HepG2 (cell line): ENCODE measurements around the gene MNAT1. TPM values are rescaled to one million over a fixed set of nuclear protein-coding genes. Genes with fewer than 3 reads are reported as not detected.

Experiments
- FOXP1 ChIP-seq, 2 experiments: fragments of 450-650 bp in 1 of 2; IDR thresholded peaks; 2 replicates each; pipeline ENCODE4 v1.6.1; 2017 to 2018; ENCODE audit warnings: antibody characterized with exemption in 1 of 2
- IKZF4 ChIP-seq: sonication (generic); formaldehyde crosslinking; IDR thresholded peaks from 2 replicates; pipeline ENCODE4 v1.5.1; 2020; ENCODE audit warnings: borderline replicate concordance, mild to moderate bottlenecking, low read depth, missing genetic modification reagents; ENCODE audit errors: not compliant biosample characterization
- MAFF ChIP-seq: IDR thresholded peaks from 2 replicates; pipeline ENCODE4 v1.6.1; 2011; ENCODE audit warnings: low read depth, low read length, improper control_type of control experiment
- MATR3 ChIP-seq: sonication (generic); formaldehyde crosslinking; IDR thresholded peaks from 2 replicates; pipeline ENCODE4 v1.4.0; 2020; ENCODE audit warnings: missing genetic modification reagents
- MED13 ChIP-seq: sonication (generic); formaldehyde crosslinking; IDR thresholded peaks from 2 replicates; pipeline ENCODE4 v1.5.0; 2020; ENCODE audit warnings: missing genetic modification reagents
- MEF2D ChIP-seq: sonication (generic); formaldehyde crosslinking; IDR thresholded peaks from 2 replicates; pipeline ENCODE4 v1.5.1; 2020; ENCODE audit warnings: mild to moderate bottlenecking, missing genetic modification reagents
- SIN3B ChIP-seq: fragments of 150-350 bp; IDR thresholded peaks from 2 replicates; pipeline ENCODE4 v1.6.1; 2014; ENCODE audit warnings: low read length
- SKI ChIP-seq: fragments of 450-650 bp; IDR thresholded peaks from one replicate; pipeline ENCODE4 v1.6.1; 2018; ENCODE audit warnings: mild to moderate bottlenecking; ENCODE audit not compliant: partially characterized antibody
- ZBTB7B ChIP-seq: sonication (generic); formaldehyde crosslinking; IDR thresholded peaks from 2 replicates; pipeline ENCODE4 v1.4.0; 2020; ENCODE audit warnings: missing genetic modification reagents
- ZFYVE20 ChIP-seq: sonication (generic); formaldehyde crosslinking; IDR thresholded peaks from 2 replicates; pipeline ENCODE4 v1.8.0; 2023; ENCODE audit warnings: low read depth, mild to moderate bottlenecking, moderate library complexity, missing genetic modification reagents, borderline replicate concordance
- ZNF160 ChIP-seq: sonication (generic); formaldehyde crosslinking; IDR thresholded peaks from 2 replicates; pipeline ENCODE4 v1.8.0; 2022; ENCODE audit warnings: mild to moderate bottlenecking, inconsistent platforms, missing genetic modification reagents
- ZNF260 ChIP-seq: sonication (generic); formaldehyde crosslinking; IDR thresholded peaks from 2 replicates; pipeline ENCODE4 v1.4.0; 2020; ENCODE audit warnings: missing genetic modification reagents, low read depth, mild to moderate bottlenecking, borderline replicate concordance
- ZNF331 ChIP-seq: sonication (generic); formaldehyde crosslinking; IDR thresholded peaks from 2 replicates; pipeline ENCODE4 v1.4.0; 2020; ENCODE audit warnings: missing genetic modification reagents
- ZNF446 ChIP-seq: sonication (generic); formaldehyde crosslinking; IDR thresholded peaks from 2 replicates; pipeline ENCODE4 v1.5.0; 2020; ENCODE audit warnings: mild to moderate bottlenecking, missing genetic modification reagents
- ZNF598 ChIP-seq: sonication (generic); formaldehyde crosslinking; IDR thresholded peaks from 2 replicates; pipeline ENCODE4 v1.5.1; 2020; ENCODE audit warnings: mild to moderate bottlenecking, missing genetic modification reagents, borderline replicate concordance
- ZNF644 ChIP-seq: IDR thresholded peaks from 2 replicates; pipeline ENCODE4 v1.6.1; 2016; ENCODE audit warnings: low read depth
- ZNF724P ChIP-seq: sonication (generic); formaldehyde crosslinking; IDR thresholded peaks from 2 replicates; pipeline ENCODE4 v1.8.0; 2022; ENCODE audit warnings: missing genetic modification reagents, borderline replicate concordance
- ZNF879 ChIP-seq: sonication (generic); formaldehyde crosslinking; IDR thresholded peaks from 2 replicates; pipeline ENCODE4 v1.8.1; 2023; ENCODE audit warnings: missing genetic modification reagents
- polyA plus RNA-seq, 8 experiments: library from polyadenylated mRNA; depleted of rRNA in 3 of 8; stranded (reverse) in 7 of 8; unstranded in 1 of 8; fragments of >200 nt; fragmentation: Illumina TruSeq in 4 of 8; extraction: Trizol in 4 of 8; gene quantifications; 2 replicates each; pipeline versions ENCODE4 v1.2.1 to v1.2.3, GENCODE V29; 2011 to 2016; ENCODE audit warnings: low read depth in 4 of 8, missing spikeins in 1 of 8, mixed read lengths in 1 of 8; ENCODE audit not compliant: insufficient read depth in 1 of 8
- total RNA-seq, 5 experiments: library from RNA; depleted of rRNA; stranded (reverse); fragments of >200 nt; fragmentation: Illumina TruSeq; extraction: Trizol; gene quantifications; 2 replicates each; pipeline ENCODE4 v1.2.3, GENCODE V29; 2016; ENCODE audit warnings: low read depth in 1 of 5
- TF ChIP-seq, protein P1 (sequence below): sonication (generic); formaldehyde crosslinking; IDR thresholded peaks from 2 replicates; pipeline ENCODE4 v1.8.1; 2023; ENCODE audit warnings: mild to moderate bottlenecking, moderate library complexity, missing genetic modification reagents
- TF ChIP-seq, protein P2 (sequence below): sonication (generic); formaldehyde crosslinking; IDR thresholded peaks from 2 replicates; pipeline ENCODE4 v1.5.0; 2020; ENCODE audit warnings: mild to moderate bottlenecking, missing genetic modification reagents
- TF ChIP-seq, protein P3 (sequence below): sonication (generic); formaldehyde crosslinking; IDR thresholded peaks from 2 replicates; pipeline ENCODE4; 2020; ENCODE audit warnings: missing genetic modification reagents, mild to moderate bottlenecking, borderline replicate concordance
- TF ChIP-seq, protein P4 (sequence below): sonication (generic); formaldehyde crosslinking; conservative IDR thresholded peaks from 2 replicates; pipeline ENCODE4 v1.8.0; 2022; ENCODE audit warnings: missing genetic modification reagents
- TF ChIP-seq, protein P5 (sequence below): sonication (generic); formaldehyde crosslinking; IDR thresholded peaks from 2 replicates; pipeline ENCODE4 v1.8.1; 2023; ENCODE audit warnings: missing genetic modification reagents, mild to moderate bottlenecking, borderline replicate concordance

The MNAT1 gene
- total and polyA plus RNA-seq, 2 of the 13 experiments (the other 11 are each of a cell fraction or from before 2014, with no cell fraction given), result 49.2 to 94.8 TPM

DNA sequence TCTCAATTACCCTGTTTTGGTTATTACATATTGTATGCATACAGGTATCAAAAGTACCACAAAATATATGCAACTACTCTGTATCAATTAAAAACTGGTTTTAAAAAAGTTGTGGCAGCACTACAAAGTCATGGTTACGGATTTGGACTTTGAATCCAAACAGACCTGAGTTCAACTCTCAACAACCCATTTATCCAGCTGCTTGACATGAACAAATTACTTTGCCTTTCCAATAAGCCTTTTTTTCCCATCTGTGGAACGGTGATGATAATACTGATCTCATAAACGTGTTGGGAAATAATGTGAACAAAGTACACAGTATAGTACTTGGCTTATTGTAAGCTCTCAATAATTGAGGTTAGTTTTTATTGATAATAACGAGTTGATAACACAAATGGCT, 85.0 kb downstream of the MNAT1 start (continued):
- TF ChIP-seq MEF2D (CRISPR knock-in tag) (no peak), ZFYVE20 (CRISPR knock-in tag) (no peak), ZNF644 (CRISPR knock-in tag) (peak; percentile 91), MATR3 (CRISPR knock-in tag) (no peak), SKI (no peak), FOXP1 (IDR thresholded peaks at IDR 0.05) (no peak), FOXP1 (CRISPR knock-in tag; IDR thresholded peaks at IDR 0.05) (peak; percentile 19; the same call in 1 of the 2 replicates), ZNF598 (no peak), MAFF (no peak), SIN3B (no peak), ZNF160 (CRISPR knock-in tag) (no peak), IKZF4 (CRISPR knock-in tag) (no peak), ZNF260 (CRISPR knock-in tag) (no peak), ZNF331 (peak; percentile 63; the same call in 1 of the 2 replicates), ZNF724P (no peak), ZBTB7B (CRISPR knock-in tag) (no peak), MED13 (no peak), ZNF446 (no peak), ZNF879 (CRISPR knock-in tag) (no peak)
- TF ChIP-seq, protein P1, sequence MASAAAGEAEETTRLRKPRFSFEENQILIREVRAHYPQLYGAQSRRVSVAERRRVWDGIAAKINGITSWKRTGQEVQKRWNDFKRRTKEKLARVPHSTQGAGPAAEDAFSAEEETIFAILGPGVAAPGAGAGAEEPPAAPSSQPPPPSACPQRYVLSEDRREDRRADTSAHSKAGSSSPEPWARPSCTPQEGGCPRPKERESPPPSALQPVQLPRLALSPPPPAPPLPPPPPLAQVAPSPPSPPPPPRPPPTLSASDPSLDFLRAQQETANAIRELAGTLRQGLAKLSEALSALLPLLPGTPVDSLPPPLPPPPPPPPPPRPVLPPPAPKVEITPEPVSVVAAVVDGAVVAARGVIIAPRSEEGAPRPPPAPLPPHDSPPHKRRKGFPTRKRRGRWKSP (CRISPR knock-in tag), result no peak
- TF ChIP-seq, protein P2, sequence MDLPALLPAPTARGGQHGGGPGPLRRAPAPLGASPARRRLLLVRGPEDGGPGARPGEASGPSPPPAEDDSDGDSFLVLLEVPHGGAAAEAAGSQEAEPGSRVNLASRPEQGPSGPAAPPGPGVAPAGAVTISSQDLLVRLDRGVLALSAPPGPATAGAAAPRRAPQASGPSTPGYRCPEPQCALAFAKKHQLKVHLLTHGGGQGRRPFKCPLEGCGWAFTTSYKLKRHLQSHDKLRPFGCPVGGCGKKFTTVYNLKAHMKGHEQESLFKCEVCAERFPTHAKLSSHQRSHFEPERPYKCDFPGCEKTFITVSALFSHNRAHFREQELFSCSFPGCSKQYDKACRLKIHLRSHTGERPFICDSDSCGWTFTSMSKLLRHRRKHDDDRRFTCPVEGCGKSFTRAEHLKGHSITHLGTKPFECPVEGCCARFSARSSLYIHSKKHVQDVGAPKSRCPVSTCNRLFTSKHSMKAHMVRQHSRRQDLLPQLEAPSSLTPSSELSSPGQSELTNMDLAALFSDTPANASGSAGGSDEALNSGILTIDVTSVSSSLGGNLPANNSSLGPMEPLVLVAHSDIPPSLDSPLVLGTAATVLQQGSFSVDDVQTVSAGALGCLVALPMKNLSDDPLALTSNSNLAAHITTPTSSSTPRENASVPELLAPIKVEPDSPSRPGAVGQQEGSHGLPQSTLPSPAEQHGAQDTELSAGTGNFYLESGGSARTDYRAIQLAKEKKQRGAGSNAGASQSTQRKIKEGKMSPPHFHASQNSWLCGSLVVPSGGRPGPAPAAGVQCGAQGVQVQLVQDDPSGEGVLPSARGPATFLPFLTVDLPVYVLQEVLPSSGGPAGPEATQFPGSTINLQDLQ (CRISPR knock-in tag), result no peak
- TF ChIP-seq, protein P3, sequence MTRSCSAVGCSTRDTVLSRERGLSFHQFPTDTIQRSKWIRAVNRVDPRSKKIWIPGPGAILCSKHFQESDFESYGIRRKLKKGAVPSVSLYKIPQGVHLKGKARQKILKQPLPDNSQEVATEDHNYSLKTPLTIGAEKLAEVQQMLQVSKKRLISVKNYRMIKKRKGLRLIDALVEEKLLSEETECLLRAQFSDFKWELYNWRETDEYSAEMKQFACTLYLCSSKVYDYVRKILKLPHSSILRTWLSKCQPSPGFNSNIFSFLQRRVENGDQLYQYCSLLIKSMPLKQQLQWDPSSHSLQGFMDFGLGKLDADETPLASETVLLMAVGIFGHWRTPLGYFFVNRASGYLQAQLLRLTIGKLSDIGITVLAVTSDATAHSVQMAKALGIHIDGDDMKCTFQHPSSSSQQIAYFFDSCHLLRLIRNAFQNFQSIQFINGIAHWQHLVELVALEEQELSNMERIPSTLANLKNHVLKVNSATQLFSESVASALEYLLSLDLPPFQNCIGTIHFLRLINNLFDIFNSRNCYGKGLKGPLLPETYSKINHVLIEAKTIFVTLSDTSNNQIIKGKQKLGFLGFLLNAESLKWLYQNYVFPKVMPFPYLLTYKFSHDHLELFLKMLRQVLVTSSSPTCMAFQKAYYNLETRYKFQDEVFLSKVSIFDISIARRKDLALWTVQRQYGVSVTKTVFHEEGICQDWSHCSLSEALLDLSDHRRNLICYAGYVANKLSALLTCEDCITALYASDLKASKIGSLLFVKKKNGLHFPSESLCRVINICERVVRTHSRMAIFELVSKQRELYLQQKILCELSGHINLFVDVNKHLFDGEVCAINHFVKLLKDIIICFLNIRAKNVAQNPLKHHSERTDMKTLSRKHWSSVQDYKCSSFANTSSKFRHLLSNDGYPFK (CRISPR knock-in tag), result no peak
- TF ChIP-seq, protein P4, sequence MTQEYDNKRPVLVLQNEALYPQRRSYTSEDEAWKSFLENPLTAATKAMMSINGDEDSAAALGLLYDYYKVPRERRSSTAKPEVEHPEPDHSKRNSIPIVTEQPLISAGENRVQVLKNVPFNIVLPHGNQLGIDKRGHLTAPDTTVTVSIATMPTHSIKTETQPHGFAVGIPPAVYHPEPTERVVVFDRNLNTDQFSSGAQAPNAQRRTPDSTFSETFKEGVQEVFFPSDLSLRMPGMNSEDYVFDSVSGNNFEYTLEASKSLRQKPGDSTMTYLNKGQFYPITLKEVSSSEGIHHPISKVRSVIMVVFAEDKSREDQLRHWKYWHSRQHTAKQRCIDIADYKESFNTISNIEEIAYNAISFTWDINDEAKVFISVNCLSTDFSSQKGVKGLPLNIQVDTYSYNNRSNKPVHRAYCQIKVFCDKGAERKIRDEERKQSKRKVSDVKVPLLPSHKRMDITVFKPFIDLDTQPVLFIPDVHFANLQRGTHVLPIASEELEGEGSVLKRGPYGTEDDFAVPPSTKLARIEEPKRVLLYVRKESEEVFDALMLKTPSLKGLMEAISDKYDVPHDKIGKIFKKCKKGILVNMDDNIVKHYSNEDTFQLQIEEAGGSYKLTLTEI (CRISPR knock-in tag), result no peak
- TF ChIP-seq, protein P5, sequence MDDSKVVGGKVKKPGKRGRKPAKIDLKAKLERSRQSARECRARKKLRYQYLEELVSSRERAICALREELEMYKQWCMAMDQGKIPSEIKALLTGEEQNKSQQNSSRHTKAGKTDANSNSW (CRISPR knock-in tag), result no peak
